GM12892 (cell line): ENCODE data around the gene POLL.

Experiments
- POLR2A ChIP-seq: IDR thresholded peaks from 2 replicates; pipeline ENCODE4 v1.6.1; 2011; ENCODE audit warnings: low read depth, low read length, control low read depth
- POLR2AphosphoS5 ChIP-seq: IDR thresholded peaks from 2 replicates; pipeline ENCODE4 v1.6.1; 2011; ENCODE audit warnings: low read depth, low read length, control low read depth
- TAF1 ChIP-seq: IDR thresholded peaks from 2 replicates; pipeline ENCODE4 v1.6.1; 2011; ENCODE audit warnings: low read depth, mild to moderate bottlenecking, control low read depth, low read length, borderline replicate concordance

GRCh38 chr10:101557541-101557940 lies 30.5 kb downstream of the POLL start:
- TF ChIP-seq POLR2A (no peak), POLR2AphosphoS5 (no peak), TAF1 (no peak)
